NT2/D1 (cell line): ENCODE results near the gene C18orf54.
A peak's percentile ranks its signal among the peaks of the same experiment; 100 is the strongest.

Experiments used
- DNase-seq: peaks from one replicate; pipeline ENCODE4 v3.0.0-alpha.2; 2011; ENCODE audit warnings: low read depth, low spot score
- H3K27me3 ChIP-seq: 2 replicates; pipeline ENCODE4 v1.6.0; 2011; ENCODE audit warnings: mild to moderate bottlenecking; ENCODE audit not compliant: insufficient read length, insufficient read depth
- H3K36me3 ChIP-seq: 2 replicates; pipeline ENCODE4 v1.6.1; 2011; ENCODE audit warnings: mild to moderate bottlenecking, low read length, mixed read lengths; ENCODE audit not compliant: insufficient read depth, insufficient read length
- H3K4me1 ChIP-seq: 2 replicates; pipeline ENCODE4 v1.5.1; 2011; ENCODE audit not compliant: insufficient read depth, insufficient read length
- H3K4me3 ChIP-seq: 2 replicates; pipeline ENCODE4 v1.5.1; 2011; ENCODE audit warnings: low read depth; ENCODE audit not compliant: insufficient read length
- H3K9ac ChIP-seq: 2 replicates; pipeline ENCODE4 v1.6.0; 2011; ENCODE audit warnings: low read depth; ENCODE audit not compliant: insufficient read length
- H3K9me3 ChIP-seq: 2 replicates; pipeline ENCODE4 v1.5.1; 2011; ENCODE audit warnings: mild to moderate bottlenecking, low read length; ENCODE audit not compliant: insufficient read depth
- SUZ12 ChIP-seq: IDR thresholded peaks from 2 replicates; pipeline ENCODE4 v1.6.1; 2011; ENCODE audit not compliant: insufficient read length, insufficient read depth; ENCODE audit errors: extremely low read depth
- YY1 ChIP-seq: IDR thresholded peaks from 2 replicates; pipeline ENCODE4 v1.6.1; 2011; ENCODE audit not compliant: insufficient read length, insufficient read depth
- ZNF274 ChIP-seq: IDR thresholded peaks from 2 replicates; pipeline ENCODE4 v1.6.1; 2011; ENCODE audit warnings: mild to moderate bottlenecking, low read depth, low read length

The C18orf54 gene

DNA sequence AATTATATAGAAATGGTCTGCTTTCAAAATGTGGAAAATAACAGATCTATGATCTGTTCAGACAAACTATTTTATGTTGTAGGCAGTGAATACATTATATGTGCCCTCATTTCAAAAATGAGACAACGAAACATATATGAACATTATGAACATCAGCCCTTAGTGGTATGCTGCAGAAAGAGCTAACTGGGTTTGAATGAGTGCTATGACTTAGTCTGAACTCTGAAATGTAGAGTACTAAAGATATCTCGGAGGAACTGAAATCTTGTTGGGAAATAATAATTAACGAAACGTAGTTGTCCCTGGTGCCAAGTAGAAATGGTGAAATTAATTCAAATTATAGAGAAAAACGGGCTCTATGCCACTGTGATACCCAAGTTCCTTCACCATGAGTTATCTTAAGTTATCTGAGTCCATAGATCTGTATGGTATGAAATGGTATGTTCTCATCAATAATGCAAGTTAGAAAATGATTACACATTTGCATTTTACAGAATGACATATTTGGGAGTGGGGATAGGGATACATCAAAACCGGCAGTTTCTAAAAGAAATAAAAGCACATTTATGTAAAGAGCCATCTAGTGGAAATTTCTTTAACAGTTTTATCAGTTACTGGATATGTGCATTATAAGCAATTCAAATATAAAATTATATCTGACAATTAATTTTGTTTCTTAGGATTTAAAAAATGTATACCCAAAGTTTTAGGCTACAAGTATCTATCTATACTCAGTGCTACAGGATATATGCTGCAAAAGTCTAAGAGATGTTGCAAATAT is 26.7 kb upstream of the C18orf54 start:
- no peak overlapping the region for H3K9ac ChIP-seq
- no peaks in the 10 kb centered on the region for H3K36me3 ChIP-seq
- no peaks in the 10 kb centered on the region for H3K27me3 ChIP-seq
- H3K4me3 ChIP-seq = no peak overlapping the region
- no peaks in the 10 kb centered on the region for H3K9me3 ChIP-seq
- no peaks in the 10 kb centered on the region for H3K4me1 ChIP-seq
- TF ChIP-seq SUZ12 = no peak
- no peak for TF ChIP-seq YY1
- TF ChIP-seq ZNF274 = no peak
- DNase-seq = no peak

DNA sequence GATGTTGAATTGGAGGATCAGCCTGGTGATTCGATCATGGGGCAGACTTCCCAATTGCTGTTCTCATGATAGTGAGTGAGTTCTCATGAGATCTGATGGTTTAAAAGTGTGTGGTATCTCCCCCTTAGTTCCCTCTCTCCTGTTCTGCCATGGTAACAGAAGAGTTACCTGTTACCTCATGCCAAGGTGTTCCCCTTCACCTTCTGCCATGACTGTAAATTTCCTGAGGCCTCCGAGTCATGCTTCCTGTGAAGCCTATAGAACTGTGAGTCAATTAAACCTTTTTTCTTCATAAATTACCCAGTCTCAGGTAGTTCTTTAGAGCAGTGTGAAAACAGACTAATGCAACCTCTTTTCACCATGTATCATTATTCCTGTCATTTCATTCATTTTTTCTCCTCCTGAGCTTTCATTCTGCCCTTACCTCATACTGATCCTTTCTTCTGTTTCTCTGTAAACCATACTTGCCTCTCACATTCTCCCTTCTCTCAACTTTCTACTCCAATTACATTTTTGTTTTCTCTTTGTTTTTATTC is 22.0 kb upstream of the C18orf54 start:
- no peak for DNase-seq
- Histone ChIP-seq H3K4me1 (no peaks in the 10 kb centered on the region), H3K36me3 (no peaks in the 10 kb centered on the region), H3K9me3 (no peaks in the 10 kb centered on the region), H3K27me3 (no peaks in the 10 kb centered on the region), H3K9ac (no peak overlapping the region), H3K4me3 (no peak overlapping the region)
- TF ChIP-seq ZNF274 (no peak), YY1 (no peak), SUZ12 (no peak)

DNA sequence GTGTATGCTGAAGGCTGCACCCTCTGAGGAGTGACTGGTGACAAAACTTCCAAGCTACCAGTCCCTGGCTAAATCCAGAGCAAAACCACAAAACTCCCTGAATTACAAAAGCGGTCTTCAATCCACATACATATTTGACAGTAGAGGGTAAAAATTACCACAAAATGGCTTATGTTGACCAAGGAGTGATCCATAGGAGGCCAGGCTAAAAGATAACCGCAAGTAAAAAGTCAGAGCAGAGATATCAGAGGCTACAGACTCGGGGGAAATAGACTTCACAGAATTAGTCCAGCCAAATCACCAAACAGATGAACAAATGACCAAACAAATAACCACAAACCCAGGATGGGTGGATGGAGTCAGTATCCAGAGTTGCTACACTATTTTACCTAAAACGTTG is 19.5 kb upstream of the C18orf54 start:
- no peak for DNase-seq
- no peaks in the 10 kb centered on the region for H3K36me3 ChIP-seq
- no peak overlapping the region for H3K9ac ChIP-seq
- no peaks in the 10 kb centered on the region for H3K4me1 ChIP-seq
- H3K4me3 ChIP-seq = no peak overlapping the region
- no peak for TF ChIP-seq SUZ12
- H3K27me3 ChIP-seq = no peaks in the 10 kb centered on the region
- H3K9me3 ChIP-seq = no peaks in the 10 kb centered on the region

DNA sequence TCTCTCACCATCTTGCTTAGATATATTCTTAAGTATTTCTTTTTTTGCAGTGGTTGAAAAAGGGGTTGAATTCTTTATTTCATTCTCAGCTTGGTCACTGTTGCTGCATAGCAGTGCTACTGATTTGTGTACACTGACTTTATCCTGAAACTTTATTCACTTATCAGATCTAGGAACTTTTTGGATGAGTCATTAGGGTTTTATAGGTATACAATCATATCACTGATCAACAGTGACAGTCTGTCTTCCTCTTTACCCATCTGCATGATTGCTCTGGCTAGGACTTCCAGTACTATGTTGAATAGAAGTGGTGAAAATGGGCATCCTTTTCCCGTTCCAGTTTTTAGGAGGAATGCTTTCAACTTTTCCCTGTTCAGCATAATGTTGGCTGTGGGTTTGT is 6.5 kb upstream of the C18orf54 start:
- no peak for TF ChIP-seq ZNF274
- TF ChIP-seq YY1 = no peak
- no peak for TF ChIP-seq SUZ12
- Histone ChIP-seq H3K4me1 (no peaks in the 10 kb centered on the region), H3K27me3 (no peaks in the 10 kb centered on the region), H3K36me3 (no peaks in the 10 kb centered on the region), H3K9ac (no peak overlapping the region), H3K9me3 (no peaks in the 10 kb centered on the region), H3K4me3 (no peak overlapping the region)
- no peak for DNase-seq

DNA sequence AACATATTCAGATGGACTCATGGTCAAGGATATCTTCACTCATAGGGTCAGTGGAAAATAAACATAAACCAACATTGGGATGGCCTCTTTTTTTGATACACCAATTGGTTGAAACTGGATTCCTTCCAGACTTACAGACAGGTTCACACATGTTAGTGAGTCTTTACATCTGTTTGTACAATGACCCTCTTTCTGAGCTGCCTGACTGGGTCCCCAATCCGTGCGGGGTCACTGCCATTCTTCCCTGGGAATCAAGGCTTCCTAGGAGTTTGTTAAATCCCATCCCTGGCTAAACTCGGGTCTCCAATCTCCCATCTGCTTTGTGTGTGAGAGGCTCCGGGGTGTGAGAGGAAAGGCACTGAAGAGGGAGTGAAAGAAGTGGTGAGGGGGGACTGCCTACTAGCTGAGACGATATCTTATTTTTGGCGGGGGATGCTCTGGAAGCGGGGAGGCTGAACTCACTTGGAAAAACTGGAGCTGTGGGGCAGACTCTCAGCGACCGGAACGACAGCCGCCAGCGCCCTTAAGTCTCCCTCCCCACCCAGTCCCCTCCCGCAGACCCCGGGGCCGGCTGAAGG is 535 bp upstream of the C18orf54 start:
- Histone ChIP-seq H3K9me3 (no peaks in the 10 kb centered on the region), H3K27me3 (no peaks in the 10 kb centered on the region), H3K4me3 (peak overlapping the region; percentile 80), H3K36me3 (peaks cover 16% of the 10 kb centered on the region), H3K9ac (peak overlapping the region; percentile 90), H3K4me1 (no peaks in the 10 kb centered on the region)
- DNase-seq = no peak
- no peak for TF ChIP-seq YY1
- no peak for TF ChIP-seq SUZ12
- no peak for TF ChIP-seq ZNF274

DNA sequence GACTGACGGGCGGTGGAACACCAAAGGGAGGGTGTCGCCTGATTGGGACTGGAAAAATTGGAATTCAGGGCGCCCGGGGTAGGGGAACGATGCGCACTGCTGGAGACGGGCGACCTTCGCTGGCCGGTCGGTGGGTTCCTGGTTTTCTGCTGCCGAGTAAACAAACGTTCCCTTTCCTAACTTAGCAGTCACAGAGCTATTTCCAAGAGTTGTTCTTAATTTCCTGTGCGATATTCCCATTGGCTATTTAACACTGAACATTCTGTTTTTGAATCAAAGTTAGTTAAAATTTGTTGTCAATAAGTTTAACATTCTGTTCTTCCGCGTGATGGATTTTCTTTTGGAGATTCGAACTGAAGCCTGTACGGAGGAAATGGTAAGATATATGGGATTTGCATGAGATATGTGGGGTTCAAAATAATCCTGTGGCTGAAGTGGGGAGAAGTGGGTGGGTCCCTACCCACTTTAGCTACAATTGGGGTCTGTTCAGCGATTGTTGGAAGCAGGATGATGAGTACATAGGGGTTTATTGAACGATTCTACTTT is 862 bp downstream of the C18orf54 start:
- Histone ChIP-seq H3K4me1 (no peaks in the 10 kb centered on the region), H3K9me3 (no peaks in the 10 kb centered on the region), H3K9ac (peak overlapping the region; percentile 90), H3K36me3 (peaks cover 22% of the 10 kb centered on the region), H3K4me3 (peak overlapping the region; percentile 80), H3K27me3 (no peaks in the 10 kb centered on the region)
- TF ChIP-seq SUZ12 (no peak), YY1 (no peak), ZNF274 (no peak)
- no peak for DNase-seq

DNA sequence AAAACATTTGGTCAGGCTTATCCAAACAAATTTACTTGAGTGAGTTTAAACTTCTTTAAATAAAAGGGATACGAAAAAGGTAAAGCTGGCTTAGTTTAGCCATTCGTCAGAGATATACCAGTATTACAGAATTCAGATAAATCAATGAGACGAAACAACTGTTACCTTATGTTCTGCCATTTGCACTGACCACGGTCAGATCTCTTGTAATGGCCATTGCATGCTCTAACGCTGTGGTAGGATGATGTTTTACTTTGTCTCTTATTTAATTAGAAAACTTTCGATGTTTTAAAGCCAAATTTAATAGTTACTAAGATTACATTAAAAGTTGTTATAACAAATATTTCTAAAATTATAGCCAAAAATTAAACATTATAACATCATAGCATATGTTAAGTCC is 1.5 kb downstream of the C18orf54 start:
- TF ChIP-seq ZNF274 (no peak), SUZ12 (no peak), YY1 (no peak)
- H3K9ac ChIP-seq = peak overlapping the region; percentile 90
- H3K4me1 ChIP-seq = no peaks in the 10 kb centered on the region
- H3K36me3 ChIP-seq = peaks cover 24% of the 10 kb centered on the region
- DNase-seq = no peak
- no peaks in the 10 kb centered on the region for H3K9me3 ChIP-seq
- peak overlapping the region; percentile 80 for H3K4me3 ChIP-seq
- no peaks in the 10 kb centered on the region for H3K27me3 ChIP-seq
